ENCODE measurements around the gene SLC50A1.

The SLC50A1 gene

GRCh38 chr1:155093911-155094621 lies 41.6 kb upstream of the SLC50A1 start:
- TF ChIP-seq CTCF (IDR thresholded peaks at IDR 0.05; ENCODE audit: low read length, missing control alignments), result peak; percentile 54
- DNase-seq (ENCODE audit: low read depth), result peak; percentile 68
- no peak overlapping the region for H3K4me3 ChIP-seq (replicated peaks; ENCODE audit: low read depth, low read length)

GRCh38 chr1:155094622-155094948 lies 41.1 kb upstream of the SLC50A1 start:
- no peak overlapping the region for H3K4me3 ChIP-seq (replicated peaks; ENCODE audit: low read depth, low read length)
- TF ChIP-seq CTCF (IDR thresholded peaks at IDR 0.05; ENCODE audit: low read length, missing control alignments), result no peak
- no peak for DNase-seq (ENCODE audit: low read depth)

GRCh38 chr1:155099331-155099730 lies 36.3 kb upstream of the SLC50A1 start:
- TF ChIP-seq CTCF (IDR thresholded peaks at IDR 0.05; ENCODE audit: low read length, missing control alignments), result no peak
- no peak for DNase-seq (ENCODE audit: low read depth)
- H3K4me3 ChIP-seq (replicated peaks; ENCODE audit: low read depth, low read length), result no peak overlapping the region

GRCh38 chr1:155103325-155103724 lies 32.3 kb upstream of the SLC50A1 start:
- no peak for TF ChIP-seq CTCF (IDR thresholded peaks at IDR 0.05; ENCODE audit: low read length, missing control alignments)
- no peak overlapping the region for H3K4me3 ChIP-seq (replicated peaks; ENCODE audit: low read depth, low read length)
- DNase-seq (ENCODE audit: low read depth), result no peak

GRCh38 chr1:155104605-155105534 lies 30.8 kb upstream of the SLC50A1 start:
- TF ChIP-seq CTCF (IDR thresholded peaks at IDR 0.05; ENCODE audit: low read length, missing control alignments), result no peak
- DNase-seq (ENCODE audit: low read depth), result no peak
- no peak overlapping the region for H3K4me3 ChIP-seq (replicated peaks; ENCODE audit: low read depth, low read length)

- peak; percentile 79 for DNase-seq (ENCODE audit: low read depth)
- TF ChIP-seq CTCF (IDR thresholded peaks at IDR 0.05; ENCODE audit: low read length, missing control alignments), result no peak
- H3K4me3 ChIP-seq (replicated peaks; ENCODE audit: low read depth, low read length), result no peak overlapping the region
Observed at GRCh38 chr1:155105604-155106011, 30.0 kb upstream of the SLC50A1 start.
